ENCODE data around the gene VCAM1.

- TF ChIP-seq, protein P1, sequence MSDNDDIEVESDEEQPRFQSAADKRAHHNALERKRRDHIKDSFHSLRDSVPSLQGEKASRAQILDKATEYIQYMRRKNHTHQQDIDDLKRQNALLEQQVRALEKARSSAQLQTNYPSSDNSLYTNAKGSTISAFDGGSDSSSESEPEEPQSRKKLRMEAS (IDR thresholded peaks at IDR 0.05), result no peak
- TF ChIP-seq NFIC (IDR thresholded peaks at IDR 0.05) (no peak), FOXM1 (IDR thresholded peaks at IDR 0.05; ENCODE audit: borderline replicate concordance, low read depth) (no peak), RAD21 (IDR thresholded peaks at IDR 0.05; ENCODE audit: low read depth) (no peak), EGR1 (IDR thresholded peaks at IDR 0.05) (no peak), TEAD4 (IDR thresholded peaks at IDR 0.05) (no peak)
- TF ChIP-seq, protein P2, sequence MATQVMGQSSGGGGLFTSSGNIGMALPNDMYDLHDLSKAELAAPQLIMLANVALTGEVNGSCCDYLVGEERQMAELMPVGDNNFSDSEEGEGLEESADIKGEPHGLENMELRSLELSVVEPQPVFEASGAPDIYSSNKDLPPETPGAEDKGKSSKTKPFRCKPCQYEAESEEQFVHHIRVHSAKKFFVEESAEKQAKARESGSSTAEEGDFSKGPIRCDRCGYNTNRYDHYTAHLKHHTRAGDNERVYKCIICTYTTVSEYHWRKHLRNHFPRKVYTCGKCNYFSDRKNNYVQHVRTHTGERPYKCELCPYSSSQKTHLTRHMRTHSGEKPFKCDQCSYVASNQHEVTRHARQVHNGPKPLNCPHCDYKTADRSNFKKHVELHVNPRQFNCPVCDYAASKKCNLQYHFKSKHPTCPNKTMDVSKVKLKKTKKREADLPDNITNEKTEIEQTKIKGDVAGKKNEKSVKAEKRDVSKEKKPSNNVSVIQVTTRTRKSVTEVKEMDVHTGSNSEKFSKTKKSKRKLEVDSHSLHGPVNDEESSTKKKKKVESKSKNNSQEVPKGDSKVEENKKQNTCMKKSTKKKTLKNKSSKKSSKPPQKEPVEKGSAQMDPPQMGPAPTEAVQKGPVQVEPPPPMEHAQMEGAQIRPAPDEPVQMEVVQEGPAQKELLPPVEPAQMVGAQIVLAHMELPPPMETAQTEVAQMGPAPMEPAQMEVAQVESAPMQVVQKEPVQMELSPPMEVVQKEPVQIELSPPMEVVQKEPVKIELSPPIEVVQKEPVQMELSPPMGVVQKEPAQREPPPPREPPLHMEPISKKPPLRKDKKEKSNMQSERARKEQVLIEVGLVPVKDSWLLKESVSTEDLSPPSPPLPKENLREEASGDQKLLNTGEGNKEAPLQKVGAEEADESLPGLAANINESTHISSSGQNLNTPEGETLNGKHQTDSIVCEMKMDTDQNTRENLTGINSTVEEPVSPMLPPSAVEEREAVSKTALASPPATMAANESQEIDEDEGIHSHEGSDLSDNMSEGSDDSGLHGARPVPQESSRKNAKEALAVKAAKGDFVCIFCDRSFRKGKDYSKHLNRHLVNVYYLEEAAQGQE (IDR thresholded peaks at IDR 0.05; ENCODE audit: low read depth), result no peak
- TF ChIP-seq, protein P3, sequence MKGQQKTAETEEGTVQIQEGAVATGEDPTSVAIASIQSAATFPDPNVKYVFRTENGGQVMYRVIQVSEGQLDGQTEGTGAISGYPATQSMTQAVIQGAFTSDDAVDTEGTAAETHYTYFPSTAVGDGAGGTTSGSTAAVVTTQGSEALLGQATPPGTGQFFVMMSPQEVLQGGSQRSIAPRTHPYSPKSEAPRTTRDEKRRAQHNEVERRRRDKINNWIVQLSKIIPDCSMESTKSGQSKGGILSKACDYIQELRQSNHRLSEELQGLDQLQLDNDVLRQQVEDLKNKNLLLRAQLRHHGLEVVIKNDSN (IDR thresholded peaks at IDR 0.05), result no peak
These were observed 5.9 kb upstream of the VCAM1 start for GRCh38 chr1:100713626-100714025.

All from Ishikawa (cell line).